Spleen (tissue), 7 donors: ENCODE results near the gene MACROD2.

Experiments
- POLR2A ChIP-seq, 3 donors: fragments of 450-650 bp; IDR thresholded peaks; one replicate each; pipeline ENCODE4 v1.5.1; 2017; ENCODE audit warnings: antibody characterized with exemption in 3 of 3, mild to moderate bottlenecking in 1 of 3
- POLR2AphosphoS5 ChIP-seq, 3 donors: sonication (generic); formaldehyde crosslinking; IDR thresholded peaks; one replicate each; pipeline ENCODE4 v1.5.1; 2017; ENCODE audit warnings: antibody characterized with exemption in 3 of 3
- TF ChIP-seq, protein P1 (sequence below), 11 experiments: fragments of 200-600 bp in 7 of 11; fragments of 450-650 bp in 4 of 11; sonication (generic) in 4 of 11; IDR thresholded peaks in 8 of 11; conservative IDR thresholded peaks in 3 of 11; 1 replicate in 7 of 11; 2 replicates in 4 of 11; pipeline versions ENCODE4 v1.4.0 to v1.8.0; 2016 to 2021; ENCODE audit warnings: antibody characterized with exemption in 11 of 11, inconsistent platforms in 4 of 11, mild to moderate bottlenecking in 1 of 11
- donor health status: DM: no; HTN: no; CAD: no; lungs with moderate emphysema.
- donor health status: DM: no; HTN: no; CAD: no.
- donor health status: DM: no; HTN: no; CAD: no.

- TF ChIP-seq, protein P1, sequence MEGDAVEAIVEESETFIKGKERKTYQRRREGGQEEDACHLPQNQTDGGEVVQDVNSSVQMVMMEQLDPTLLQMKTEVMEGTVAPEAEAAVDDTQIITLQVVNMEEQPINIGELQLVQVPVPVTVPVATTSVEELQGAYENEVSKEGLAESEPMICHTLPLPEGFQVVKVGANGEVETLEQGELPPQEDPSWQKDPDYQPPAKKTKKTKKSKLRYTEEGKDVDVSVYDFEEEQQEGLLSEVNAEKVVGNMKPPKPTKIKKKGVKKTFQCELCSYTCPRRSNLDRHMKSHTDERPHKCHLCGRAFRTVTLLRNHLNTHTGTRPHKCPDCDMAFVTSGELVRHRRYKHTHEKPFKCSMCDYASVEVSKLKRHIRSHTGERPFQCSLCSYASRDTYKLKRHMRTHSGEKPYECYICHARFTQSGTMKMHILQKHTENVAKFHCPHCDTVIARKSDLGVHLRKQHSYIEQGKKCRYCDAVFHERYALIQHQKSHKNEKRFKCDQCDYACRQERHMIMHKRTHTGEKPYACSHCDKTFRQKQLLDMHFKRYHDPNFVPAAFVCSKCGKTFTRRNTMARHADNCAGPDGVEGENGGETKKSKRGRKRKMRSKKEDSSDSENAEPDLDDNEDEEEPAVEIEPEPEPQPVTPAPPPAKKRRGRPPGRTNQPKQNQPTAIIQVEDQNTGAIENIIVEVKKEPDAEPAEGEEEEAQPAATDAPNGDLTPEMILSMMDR (IDR thresholded peaks at IDR 0.05 in 8 of 11, conservative IDR thresholded peaks at IDR 0.05 in 3 of 11), result no peak
- TF ChIP-seq POLR2AphosphoS5 (IDR thresholded peaks at IDR 0.05) (no peak), POLR2A (IDR thresholded peaks at IDR 0.05) (no peak)
Observed at GRCh38 chr20:16061351-16061750, 2066.0 kb downstream of the MACROD2 start.
